ENCODE data around the gene NBPF1. TPM values are rescaled to one million over a fixed set of nuclear protein-coding genes. Genes with fewer than 3 reads are reported as not detected.
A peak's percentile ranks its signal among the peaks of the same experiment; 100 is the strongest.

The NBPF1 gene
- total RNA-seq, 1 donor from 2014 or later, result 41.8 TPM

- no peaks in the 10 kb centered on the region for H3K9me3 Mint-ChIP-seq (ENCODE audit: unreplicated experiment)
- no peak for TF ChIP-seq CTCF (IDR thresholded peaks at IDR 0.05; ENCODE audit: partially characterized antibody, unreplicated experiment)
- H3K27me3 Mint-ChIP-seq (ENCODE audit: unreplicated experiment), result no peaks in the 10 kb centered on the region
- no peak overlapping the region for H3K27ac Mint-ChIP-seq (ENCODE audit: unreplicated experiment)
- no peaks in the 10 kb centered on the region for H3K36me3 Mint-ChIP-seq (ENCODE audit: unreplicated experiment)
- H3K4me3 Mint-ChIP-seq (ENCODE audit: unreplicated experiment), result no peak overlapping the region
- DNase-seq, result peak; percentile 63
- no peaks in the 10 kb centered on the region for H3K4me1 Mint-ChIP-seq (ENCODE audit: low read depth, unreplicated experiment)
Observed at GRCh38 chr1:16618719-16619118, 5.4 kb upstream of the NBPF1 start.

- Mint-ChIP-seq H3K27ac (ENCODE audit: unreplicated experiment) (no peak overlapping the region), H3K9me3 (ENCODE audit: unreplicated experiment) (no peaks in the 10 kb centered on the region), H3K4me1 (ENCODE audit: low read depth, unreplicated experiment) (no peaks in the 10 kb centered on the region), H3K36me3 (ENCODE audit: unreplicated experiment) (no peaks in the 10 kb centered on the region), H3K27me3 (ENCODE audit: unreplicated experiment) (no peaks in the 10 kb centered on the region), H3K4me3 (ENCODE audit: unreplicated experiment) (no peak overlapping the region)
- no peak for TF ChIP-seq CTCF (IDR thresholded peaks at IDR 0.05; ENCODE audit: partially characterized antibody, unreplicated experiment)
- DNase-seq, result no peak
Observed at GRCh38 chr1:16617778-16618580, 4.6 kb upstream of the NBPF1 start.

- Mint-ChIP-seq H3K36me3 (ENCODE audit: unreplicated experiment) (no peaks in the 10 kb centered on the region), H3K4me1 (ENCODE audit: low read depth, unreplicated experiment) (no peaks in the 10 kb centered on the region), H3K9me3 (ENCODE audit: unreplicated experiment) (no peaks in the 10 kb centered on the region), H3K27me3 (ENCODE audit: unreplicated experiment) (no peaks in the 10 kb centered on the region), H3K4me3 (ENCODE audit: unreplicated experiment) (no peak overlapping the region), H3K27ac (ENCODE audit: unreplicated experiment) (no peak overlapping the region)
- no peak for DNase-seq
- TF ChIP-seq CTCF (IDR thresholded peaks at IDR 0.05; ENCODE audit: partially characterized antibody, unreplicated experiment), result no peak
Observed at GRCh38 chr1:16617114-16617631, 3.8 kb upstream of the NBPF1 start.

- no peaks in the 10 kb centered on the region for H3K4me1 Mint-ChIP-seq (ENCODE audit: low read depth, unreplicated experiment)
- H3K9me3 Mint-ChIP-seq (ENCODE audit: unreplicated experiment), result no peaks in the 10 kb centered on the region
- H3K27ac Mint-ChIP-seq (ENCODE audit: unreplicated experiment), result no peak overlapping the region
- no peaks in the 10 kb centered on the region for H3K27me3 Mint-ChIP-seq (ENCODE audit: unreplicated experiment)
- TF ChIP-seq CTCF (IDR thresholded peaks at IDR 0.05; ENCODE audit: partially characterized antibody, unreplicated experiment), result no peak
- no peaks in the 10 kb centered on the region for H3K36me3 Mint-ChIP-seq (ENCODE audit: unreplicated experiment)
- no peak overlapping the region for H3K4me3 Mint-ChIP-seq (ENCODE audit: unreplicated experiment)
- DNase-seq, result no peak
Observed at GRCh38 chr1:16615253-16616252, 2.2 kb upstream of the NBPF1 start.

Measured in glutamatergic neuron (in vitro differentiated cells).